GM23338 (cell line): Measurements from ENCODE around the gene NAALADL2. TPM values are rescaled to one million over a fixed set of nuclear protein-coding genes. Genes with fewer than 3 reads are reported as not detected.

Experiments used
- ATAC-seq: fragments of 200-7000 bp; cut with Tn5 transposase; 3 replicates; pipeline ENCODE4 v1.9.1; 2020
- DNase-seq: peaks from one replicate; pipeline ENCODE4 v3.0.0-alpha.2; 2015; ENCODE audit warnings: low spot score
- H2AFZ ChIP-seq: fragments of 200-600 bp; sonication (generic); 2 replicates; pipeline ENCODE4 v1.8.0; 2016; ENCODE audit warnings: antibody characterized with exemption, mild to moderate bottlenecking, moderate library complexity
- H3F3A ChIP-seq: fragments of 200-600 bp; sonication (generic); replicated peaks from 2 replicates; pipeline ENCODE4 v1.8.0; 2017; ENCODE audit warnings: antibody characterized with exemption, mixed run types, low read depth
- H3K27ac ChIP-seq: fragments of 200-600 bp; sonication (generic); 2 replicates; pipeline ENCODE4 v1.6.1; 2016; ENCODE audit warnings: low read depth
- H3K27me3 ChIP-seq: fragments of 200-600 bp; sonication (generic); 2 replicates; pipeline ENCODE4 v1.8.0; 2016; ENCODE audit warnings: mild to moderate bottlenecking, mixed run types, moderate library complexity; ENCODE audit not compliant: insufficient read depth
- H3K36me3 ChIP-seq: fragments of 200-600 bp; sonication (generic); 2 replicates; pipeline ENCODE4 v1.8.0; 2016; ENCODE audit warnings: mild to moderate bottlenecking; ENCODE audit not compliant: insufficient read depth
- H3K4me1 ChIP-seq: fragments of 200-600 bp; sonication (generic); 2 replicates; pipeline ENCODE4 v1.8.0; 2016; ENCODE audit warnings: mild to moderate bottlenecking, moderate library complexity; ENCODE audit not compliant: insufficient read depth
- H3K4me2 ChIP-seq: fragments of 200-600 bp; sonication (generic); 2 replicates; pipeline ENCODE4 v1.7.1; 2017; ENCODE audit warnings: mixed run types
- H3K4me3 ChIP-seq: fragments of 200-600 bp; sonication (generic); 2 replicates; pipeline ENCODE4 v1.6.1; 2016; ENCODE audit warnings: mixed run types
- H3K79me2 ChIP-seq: fragments of 200-600 bp; sonication (generic); replicated peaks from 2 replicates; pipeline ENCODE4 v1.8.0; 2017; ENCODE audit warnings: mild to moderate bottlenecking; ENCODE audit not compliant: insufficient read depth
- H3K9me2 ChIP-seq: fragments of 200-600 bp; sonication (generic); 2 replicates; pipeline ENCODE4 v1.8.0; 2017; ENCODE audit not compliant: insufficient read depth
- H4K20me1 ChIP-seq: fragments of 200-600 bp; sonication (generic); replicated peaks from 2 replicates; pipeline ENCODE4 v1.8.0; 2017; ENCODE audit warnings: mild to moderate bottlenecking; ENCODE audit not compliant: insufficient read depth
- H3K27ac Mint-ChIP-seq: 2 replicates; pipeline ENCODE4 v1.8.0; 2020; ENCODE audit warnings: inconsistent platforms, mild to moderate bottlenecking, moderate library complexity, mixed read lengths
- H3K27me3 Mint-ChIP-seq: 3 replicates; pipeline ENCODE4 v1.8.0; 2022; ENCODE audit warnings: low read depth, mild to moderate bottlenecking, moderate library complexity, mixed read lengths, inconsistent platforms; ENCODE audit not compliant: insufficient read depth, poor library complexity
- H3K36me3 Mint-ChIP-seq: 3 replicates; pipeline ENCODE4 v1.8.0; 2021; ENCODE audit warnings: low read depth, mild to moderate bottlenecking, inconsistent platforms, moderate library complexity, mixed read lengths
- H3K4me1 Mint-ChIP-seq: 3 replicates; pipeline ENCODE4 v1.8.0; 2020; ENCODE audit warnings: mild to moderate bottlenecking, inconsistent platforms, mixed read lengths
- H3K4me3 Mint-ChIP-seq: 3 replicates; pipeline ENCODE4 v1.8.0; 2021; ENCODE audit warnings: moderate library complexity, mild to moderate bottlenecking, inconsistent platforms, mixed read lengths
- H3K9me3 Mint-ChIP-seq: 3 replicates; pipeline ENCODE4 v1.8.0; 2020; ENCODE audit warnings: moderate library complexity, mild to moderate bottlenecking, inconsistent platforms, mixed read lengths
- CREB1 ChIP-seq: fragments of 250-450 bp; sonication (Bioruptor Pico); IDR thresholded peaks from 2 replicates; pipeline ENCODE4 v1.5.0; 2020; ENCODE audit warnings: low read depth, mild to moderate bottlenecking, moderate library complexity
- CTCF ChIP-seq, 2 experiments: fragments of 200-600 bp in 1 of 2; sonication (generic) in 1 of 2; conservative IDR thresholded peaks; 2 replicates each; pipeline versions ENCODE4 v1.5.1 to v1.6.1; 2016 to 2017; ENCODE audit warnings: antibody characterized with exemption in 2 of 2, low read depth in 2 of 2, mild to moderate bottlenecking in 2 of 2, moderate library complexity in 1 of 2
- ETS1 ChIP-seq: IDR thresholded peaks from 2 replicates; pipeline ENCODE4 v1.6.1; 2016; ENCODE audit warnings: antibody characterized with exemption
- EZH2 ChIP-seq: fragments of 200-600 bp; sonication (generic); IDR thresholded peaks from one replicate; pipeline ENCODE4 v1.8.0; 2017; ENCODE audit warnings: antibody characterized with exemption, mild to moderate bottlenecking, low read depth; ENCODE audit not compliant: unreplicated experiment
- EZH2phosphoT487 ChIP-seq: fragments of 200-600 bp; sonication (generic); IDR thresholded peaks from one replicate; pipeline ENCODE4 v1.8.1; 2018; ENCODE audit warnings: antibody characterized with exemption; ENCODE audit not compliant: unreplicated experiment
- JUNB ChIP-seq: IDR thresholded peaks from one replicate; pipeline ENCODE4 v1.6.1; 2016; ENCODE audit warnings: antibody characterized with exemption; ENCODE audit not compliant: unreplicated experiment
- NANOG ChIP-seq: IDR thresholded peaks from 2 replicates; pipeline ENCODE4 v1.6.1; 2016; ENCODE audit warnings: antibody characterized with exemption, borderline replicate concordance
- POLR2AphosphoS5 ChIP-seq: IDR thresholded peaks from 2 replicates; pipeline ENCODE4 v1.6.1; 2016; ENCODE audit warnings: antibody characterized with exemption, low read depth
- STAT1 ChIP-seq: IDR thresholded peaks from one replicate; pipeline ENCODE4 v1.6.1; 2016; ENCODE audit warnings: antibody characterized with exemption; ENCODE audit not compliant: unreplicated experiment
- ZNF114 ChIP-seq: fragments of 250-450 bp; sonication (Bioruptor Pico); IDR thresholded peaks from 2 replicates; pipeline ENCODE4 v1.5.0; 2020; ENCODE audit warnings: mild to moderate bottlenecking, moderate library complexity
- ZNF331 ChIP-seq: fragments of 250-450 bp; sonication (Bioruptor Pico); IDR thresholded peaks from 2 replicates; pipeline ENCODE4 v1.5.0; 2020; ENCODE audit warnings: low read depth, mild to moderate bottlenecking, moderate library complexity
- polyA plus RNA-seq: library from polyadenylated mRNA; unstranded; fragments of >200 nt; fragmentation: Nextera tagmentation; extraction: Ambion mirVana; gene quantifications from 2 replicates; pipeline ENCODE4 v1.2.1, GENCODE V29; 2016
- total RNA-seq: library from RNA; depleted of rRNA; stranded (reverse); fragments of >200 nt; shearing (Covaris generic); gene quantifications from 2 replicates; pipeline ENCODE4 v1.2.3, GENCODE V29; 2014

NAALADL2 gene
- total and polyA plus RNA-seq, 2 experiments from 2014 or later = 1.6 to 2.6 TPM

- no peaks in the 10 kb centered on the region for H3K9me2 ChIP-seq
- ATAC-seq (no peak), DNase-seq (no peak)
- Mint-ChIP-seq H3K36me3 (no peaks in the 10 kb centered on the region), H3K9me3 (no peaks in the 10 kb centered on the region), H3K27me3 (no peaks in the 10 kb centered on the region), H3K27ac (no peak overlapping the region), H3K4me1 (peaks cover 34% of the 10 kb centered on the region), H3K4me3 (no peak overlapping the region)
- no peaks in the 10 kb centered on the region for H4K20me1 ChIP-seq
- H2AFZ ChIP-seq = no peak overlapping the region
- no peak overlapping the region for H3K4me3 ChIP-seq
- H3F3A ChIP-seq = no peaks in the 10 kb centered on the region
- H3K4me1 ChIP-seq = peaks cover 24% of the 10 kb centered on the region
- TF ChIP-seq POLR2AphosphoS5 (no peak), ZNF331 (no peak), JUNB (no peak), ZNF114 (CRISPR knock-in tag) (no peak)
- H3K27ac ChIP-seq = no peak overlapping the region
- H3K4me2 ChIP-seq = no peak overlapping the region
- no peaks in the 10 kb centered on the region for H3K79me2 ChIP-seq
- no peaks in the 10 kb centered on the region for H3K27me3 ChIP-seq
- no peaks in the 10 kb centered on the region for H3K36me3 ChIP-seq
These were observed 161.0 kb downstream of the NAALADL2 start for GRCh38 chr3:175020101-175020500.

- Mint-ChIP-seq H3K4me3 (no peak overlapping the region), H3K27me3 (no peaks in the 10 kb centered on the region), H3K27ac (no peak overlapping the region), H3K4me1 (peaks cover 4% of the 10 kb centered on the region), H3K9me3 (peaks cover 3% of the 10 kb centered on the region; the same call in 1 of the 3 replicates), H3K36me3 (no peaks in the 10 kb centered on the region)
- no peaks in the 10 kb centered on the region for H3K36me3 ChIP-seq
- no peak overlapping the region for H3K4me2 ChIP-seq
- no peaks in the 10 kb centered on the region for H3F3A ChIP-seq
- ATAC-seq (no peak), DNase-seq (no peak)
- no peaks in the 10 kb centered on the region for H3K27me3 ChIP-seq
- no peaks in the 10 kb centered on the region for H4K20me1 ChIP-seq
- no peak for TF ChIP-seq ZNF114 (CRISPR knock-in tag)
- H3K4me3 ChIP-seq = no peak overlapping the region
- 0 out of 2 replicates have a peak, but pooled peaks cover under 1% of the 10 kb centered on the region for H3K4me1 ChIP-seq
- peaks cover 12% of the 10 kb centered on the region for H3K9me2 ChIP-seq
- H3K79me2 ChIP-seq = no peaks in the 10 kb centered on the region
- H2AFZ ChIP-seq = no peak overlapping the region
- H3K27ac ChIP-seq = no peak overlapping the region
These were observed 170.7 kb downstream of the NAALADL2 start for GRCh38 chr3:175029828-175030227.

- no peak overlapping the region for H3K4me3 Mint-ChIP-seq
- TF ChIP-seq ETS1 (no peak), STAT1 (no peak), EZH2phosphoT487 (no peak), CREB1 (CRISPR knock-in tag) (no peak), EZH2 (no peak), CTCF (conservative IDR thresholded peaks at IDR 0.05; ENCODE audit: low read depth in 2 of 2) (no peak), ZNF331 (no peak), ZNF114 (CRISPR knock-in tag) (no peak), NANOG (no peak), JUNB (no peak)
These were observed 180.7 kb downstream of the NAALADL2 start for GRCh38 chr3:175039875-175040274.

More at GRCh38 chr3:175039875-175040274, 180.7 kb downstream of the NAALADL2 start:
- Histone ChIP-seq H3F3A (no peaks in the 10 kb centered on the region), H3K9me2 (no peaks in the 10 kb centered on the region; the same call in 1 of the 2 replicates), H3K36me3 (no peaks in the 10 kb centered on the region), H3K27me3 (no peaks in the 10 kb centered on the region), H3K79me2 (no peaks in the 10 kb centered on the region), H4K20me1 (no peaks in the 10 kb centered on the region), H3K4me1 (no peaks in the 10 kb centered on the region), H3K4me2 (no peak overlapping the region), H2AFZ (no peak overlapping the region), H3K4me3 (no peak overlapping the region), H3K27ac (no peak overlapping the region)
- Mint-ChIP-seq H3K27ac (no peak overlapping the region), H3K36me3 (no peaks in the 10 kb centered on the region), H3K27me3 (no peaks in the 10 kb centered on the region), H3K9me3 (no peaks in the 10 kb centered on the region), H3K4me1 (no peaks in the 10 kb centered on the region)
- ATAC-seq = no peak
- DNase-seq = no peak
